Tibial artery (tissue), 4 donors: Measurements from ENCODE around the gene SELENOI.

Experiments
- DNase-seq, 2 donors: peaks; one replicate each; pipeline ENCODE4 v3.0.0-alpha.2; 2019
- H3K27ac ChIP-seq, 2 donors: fragments of 200-600 bp; sonication (generic) in 1 of 2; 1 replicate in 1 of 2; 2 replicates in 1 of 2; pipeline ENCODE4 v1.5.1; 2018 to 2019; ENCODE audit warnings: mild to moderate bottlenecking in 1 of 2
- H3K27me3 ChIP-seq, 2 donors: fragments of 200-600 bp; sonication (generic) in 1 of 2; one replicate each; pipeline versions ENCODE4 v1.5.1 to v1.6.0; 2016 to 2019
- H3K36me3 ChIP-seq, 3 donors: fragments of 200-600 bp; sonication (generic) in 2 of 3; one replicate each; pipeline ENCODE4 v1.5.1; 2016 to 2019; ENCODE audit warnings: mild to moderate bottlenecking in 2 of 3
- H3K4me1 ChIP-seq, 4 donors: fragments of 200-600 bp; sonication (generic) in 2 of 4; 1 replicate in 3 of 4; 2 replicates in 1 of 4; pipeline ENCODE4 v1.5.1; 2016 to 2019
- H3K4me3 ChIP-seq, 2 donors: fragments of 200-600 bp; sonication (generic) in 1 of 2; 1 replicate in 1 of 2; 2 replicates in 1 of 2; pipeline ENCODE4 v1.5.1; 2018 to 2019; ENCODE audit warnings: mild to moderate bottlenecking in 2 of 2
- H3K9me3 ChIP-seq, 3 donors: fragments of 200-600 bp; sonication (generic) in 1 of 3; one replicate each; pipeline ENCODE4 v1.5.1; 2016 to 2019
- intact Hi-C: fragments of 100-400 bp; cut with DNase I; formaldehyde crosslinking; loops from one replicate; pipeline ENCODE4 v1.15.0; 2023; ENCODE audit warnings: low total_unique reads
- TF ChIP-seq, protein P1 (sequence below), 2 experiments: fragments of 200-600 bp in 1 of 2; fragments of 450-650 bp in 1 of 2; IDR thresholded peaks; one replicate each; pipeline ENCODE4 v1.5.1; 2017 to 2019; ENCODE audit warnings: antibody characterized with exemption in 2 of 2, mild to moderate bottlenecking in 1 of 2, moderate library complexity in 1 of 2

SELENOI gene, protein sequence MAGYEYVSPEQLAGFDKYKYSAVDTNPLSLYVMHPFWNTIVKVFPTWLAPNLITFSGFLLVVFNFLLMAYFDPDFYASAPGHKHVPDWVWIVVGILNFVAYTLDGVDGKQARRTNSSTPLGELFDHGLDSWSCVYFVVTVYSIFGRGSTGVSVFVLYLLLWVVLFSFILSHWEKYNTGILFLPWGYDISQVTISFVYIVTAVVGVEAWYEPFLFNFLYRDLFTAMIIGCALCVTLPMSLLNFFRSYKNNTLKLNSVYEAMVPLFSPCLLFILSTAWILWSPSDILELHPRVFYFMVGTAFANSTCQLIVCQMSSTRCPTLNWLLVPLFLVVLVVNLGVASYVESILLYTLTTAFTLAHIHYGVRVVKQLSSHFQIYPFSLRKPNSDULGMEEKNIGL

DNA sequence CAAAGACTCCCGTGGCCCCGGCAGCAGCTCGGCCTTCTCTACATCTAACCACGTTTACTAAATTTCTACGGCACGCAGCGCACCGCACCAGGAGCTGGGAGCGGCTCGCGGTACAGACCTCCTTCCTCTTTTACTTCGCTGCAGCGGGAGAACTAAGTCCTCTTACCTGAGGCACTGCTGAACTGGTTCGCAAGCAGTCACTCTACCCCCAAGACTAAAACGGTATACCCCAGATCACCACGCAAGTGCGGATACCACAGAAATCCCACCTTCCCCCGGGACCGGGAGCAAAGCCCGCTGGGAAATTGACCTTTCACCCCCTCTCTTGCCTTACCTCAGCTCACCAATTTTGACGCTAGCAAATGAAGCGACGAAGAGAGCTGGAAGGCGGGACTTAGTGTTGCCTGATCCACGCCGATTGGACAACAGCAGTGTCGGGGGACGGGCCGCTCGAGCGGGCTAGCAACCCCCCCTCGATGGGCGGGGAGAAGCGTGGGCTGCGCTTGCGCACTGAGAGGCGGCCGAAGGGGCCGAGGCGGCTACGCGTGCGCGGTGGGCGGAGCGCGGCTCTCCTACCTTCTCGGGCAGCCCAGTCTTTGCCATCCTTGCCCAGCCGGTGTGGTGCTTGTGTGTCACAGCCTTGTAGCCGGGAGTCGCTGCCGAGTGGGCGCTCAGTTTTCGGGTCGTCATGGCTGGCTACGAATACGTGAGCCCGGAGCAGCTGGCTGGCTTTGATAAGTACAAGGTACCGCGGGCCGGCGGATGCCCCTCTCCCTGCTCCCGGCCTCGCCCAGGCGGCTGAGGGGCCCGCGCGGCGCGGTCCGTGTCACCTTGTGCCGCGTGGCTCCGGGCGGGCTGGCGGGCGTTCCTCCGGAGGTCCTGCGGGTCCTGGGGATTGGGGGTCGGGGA is at the start of gene SELENOI:
SELENOI (plus strand) TSS at position 599 of the 909 bp plus-strand sequence; CDS start at position 689, 90 bp downstream.
- Histone ChIP-seq H3K36me3 (no peaks in the 10 kb centered on the region), H3K27ac (peak within 1 kb of the TSS; percentile 87 to 98), H3K4me3 (peak within 1 kb of the TSS; percentile 87 to 98), H3K4me1 (peaks cover 0 to 19% (median 11%) of the 10 kb centered on the region in 4 donors), H3K9me3 (no peaks in the 10 kb centered on the region), H3K27me3 (no peaks in the 10 kb centered on the region)
- DNase-seq: peak; percentile 97 to 99
- TF ChIP-seq, protein P1, sequence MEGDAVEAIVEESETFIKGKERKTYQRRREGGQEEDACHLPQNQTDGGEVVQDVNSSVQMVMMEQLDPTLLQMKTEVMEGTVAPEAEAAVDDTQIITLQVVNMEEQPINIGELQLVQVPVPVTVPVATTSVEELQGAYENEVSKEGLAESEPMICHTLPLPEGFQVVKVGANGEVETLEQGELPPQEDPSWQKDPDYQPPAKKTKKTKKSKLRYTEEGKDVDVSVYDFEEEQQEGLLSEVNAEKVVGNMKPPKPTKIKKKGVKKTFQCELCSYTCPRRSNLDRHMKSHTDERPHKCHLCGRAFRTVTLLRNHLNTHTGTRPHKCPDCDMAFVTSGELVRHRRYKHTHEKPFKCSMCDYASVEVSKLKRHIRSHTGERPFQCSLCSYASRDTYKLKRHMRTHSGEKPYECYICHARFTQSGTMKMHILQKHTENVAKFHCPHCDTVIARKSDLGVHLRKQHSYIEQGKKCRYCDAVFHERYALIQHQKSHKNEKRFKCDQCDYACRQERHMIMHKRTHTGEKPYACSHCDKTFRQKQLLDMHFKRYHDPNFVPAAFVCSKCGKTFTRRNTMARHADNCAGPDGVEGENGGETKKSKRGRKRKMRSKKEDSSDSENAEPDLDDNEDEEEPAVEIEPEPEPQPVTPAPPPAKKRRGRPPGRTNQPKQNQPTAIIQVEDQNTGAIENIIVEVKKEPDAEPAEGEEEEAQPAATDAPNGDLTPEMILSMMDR (IDR thresholded peaks at IDR 0.05): peak in 1 of 2 experiments; percentile 20
- intact Hi-C loops: no loop called here

- H3K36me3 ChIP-seq: no peaks in the 10 kb centered on the region
- H3K4me1 ChIP-seq: peaks cover 0 to 16% (median 7%) of the 10 kb centered on the region in 4 donors
- DNase-seq: no peak
- H3K9me3 ChIP-seq: no peaks in the 10 kb centered on the region
- TF ChIP-seq, protein P1 (IDR thresholded peaks at IDR 0.05): no peak
- intact Hi-C loops: no loop called here
- H3K27me3 ChIP-seq: no peaks in the 10 kb centered on the region
- H3K27ac ChIP-seq: no peak overlapping the region
- H3K4me3 ChIP-seq: no peak overlapping the region
Observed at GRCh38 chr2:26297061-26297460, 48.9 kb upstream of the SELENOI start.

- H3K9me3 ChIP-seq: no peaks in the 10 kb centered on the region
- peaks cover 0 to 16% (median 7%) of the 10 kb centered on the region in 4 donors for H3K4me1 ChIP-seq
- no peaks in the 10 kb centered on the region for H3K36me3 ChIP-seq
- DNase-seq: no peak
- intact Hi-C loops: no loop called here
- peak overlapping the region; percentile 79 to 81 for H3K27ac ChIP-seq
- H3K27me3 ChIP-seq: no peaks in the 10 kb centered on the region
- TF ChIP-seq, protein P1 (IDR thresholded peaks at IDR 0.05): no peak
- peak overlapping the region; percentile 59 for H3K4me3 ChIP-seq
Observed at GRCh38 chr2:26298286-26298637, 47.7 kb upstream of the SELENOI start.

GRCh38 chr2:26298638-26299393 is 47.1 kb upstream of the SELENOI start:
- Histone ChIP-seq H3K9me3 (no peaks in the 10 kb centered on the region), H3K27me3 (no peaks in the 10 kb centered on the region), H3K36me3 (no peaks in the 10 kb centered on the region), H3K27ac (peak overlapping the region; percentile 79 to 81), H3K4me1 (peaks cover 0 to 16% (median 7%) of the 10 kb centered on the region in 4 donors), H3K4me3 (peak overlapping the region; percentile 59)
- TF ChIP-seq, protein P1 (IDR thresholded peaks at IDR 0.05): no peak
- DNase-seq: peak; percentile 62 to 77
- intact Hi-C loops: no loop called here

DNA sequence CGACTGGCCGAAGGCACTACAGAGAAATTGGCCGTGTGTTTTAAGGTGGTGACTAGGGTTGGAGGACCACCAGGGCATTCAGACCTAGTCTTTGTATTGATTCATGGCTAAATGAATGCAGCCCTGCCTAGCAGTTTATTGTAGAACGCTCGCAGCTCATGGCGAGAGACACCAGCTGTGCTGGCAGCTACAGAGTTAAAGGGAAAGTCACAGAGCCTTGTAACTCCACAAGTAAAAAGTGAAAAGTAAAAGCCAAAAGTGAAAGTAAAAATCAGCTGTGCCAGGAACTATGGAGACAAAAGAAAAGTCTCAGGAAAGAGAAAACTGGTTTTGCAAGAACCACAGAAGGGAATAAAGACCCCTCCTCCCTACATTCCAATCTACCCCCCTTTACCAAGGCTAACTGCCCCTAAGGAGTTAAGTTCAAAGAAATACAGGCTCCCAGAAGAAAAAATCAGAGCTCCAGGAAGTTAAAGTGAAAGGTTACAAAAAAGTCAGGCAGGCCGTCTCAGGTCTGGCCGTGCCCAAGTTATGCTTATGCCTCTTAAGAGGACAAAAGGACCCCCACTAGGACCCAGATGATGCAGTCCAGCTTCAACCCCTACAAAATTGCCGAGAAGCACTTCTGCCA is 46.4 kb upstream of the SELENOI start:
- intact Hi-C loops: no loop called here
- peak in 1 of 2 donors; percentile 29 for DNase-seq
- H3K27ac ChIP-seq: peak overlapping the region; percentile 79 to 81

More for the DNA sequence above, 46.4 kb upstream of the SELENOI start:
- Histone ChIP-seq H3K27me3 (no peaks in the 10 kb centered on the region), H3K9me3 (no peaks in the 10 kb centered on the region), H3K4me3 (peak overlapping the region; percentile 59), H3K36me3 (no peaks in the 10 kb centered on the region), H3K4me1 (peaks cover 0 to 16% (median 7%) of the 10 kb centered on the region in 4 donors)
- TF ChIP-seq, protein P1 (IDR thresholded peaks at IDR 0.05): no peak
